ENCODE data around the gene ESF1.

Gene ESF1

GRCh38 chr20:13800728-13801134 lies 16.0 kb upstream of the ESF1 start:
- Mint-ChIP-seq H3K4me3 (no peak overlapping the region), H3K9me3 (no peaks in the 10 kb centered on the region), H3K27ac (no peak overlapping the region), H3K4me1 (no peaks in the 10 kb centered on the region), H3K36me3 (peaks cover 25% of the 10 kb centered on the region), H3K27me3 (no peaks in the 10 kb centered on the region)
- DNase-seq (ENCODE audit: low spot score in 2 of 2) (no peak), ATAC-seq (ENCODE audit: low read depth) (no peak)

DNA sequence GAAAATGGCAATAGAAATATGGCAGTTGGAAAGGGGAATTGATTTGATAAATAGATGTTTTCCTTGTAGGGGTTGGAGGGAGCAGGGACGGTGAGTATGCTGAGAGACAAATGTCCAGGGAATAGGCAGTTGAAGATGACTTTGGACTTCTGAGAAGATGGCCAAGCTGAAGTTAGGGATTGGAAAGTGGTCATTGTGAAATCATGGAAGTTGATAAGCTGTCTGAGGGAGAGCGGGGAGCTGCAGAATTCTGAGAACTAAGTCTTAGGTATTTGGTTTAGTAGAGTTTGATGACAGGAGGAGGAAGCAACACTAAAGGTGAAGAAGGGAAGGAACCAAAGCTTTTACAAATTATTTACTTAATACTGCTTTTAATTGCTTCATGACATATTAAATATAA lies 15.3 kb upstream of the ESF1 start:
- ATAC-seq (ENCODE audit: low read depth) (no peak), DNase-seq (ENCODE audit: low spot score in 2 of 2) (no peak)
- Mint-ChIP-seq H3K9me3 (no peaks in the 10 kb centered on the region), H3K27me3 (no peaks in the 10 kb centered on the region), H3K4me1 (no peaks in the 10 kb centered on the region), H3K27ac (no peak overlapping the region), H3K4me3 (no peak overlapping the region), H3K36me3 (peaks cover 25% of the 10 kb centered on the region)

GRCh38 chr20:13799040-13799439 lies 14.3 kb upstream of the ESF1 start:
- H3K27me3 Mint-ChIP-seq, result no peaks in the 10 kb centered on the region
- ATAC-seq (ENCODE audit: low read depth), result no peak
- DNase-seq (ENCODE audit: low spot score in 2 of 2), result no peak
- H3K4me3 Mint-ChIP-seq, result no peak overlapping the region
- H3K4me1 Mint-ChIP-seq, result no peaks in the 10 kb centered on the region
- H3K27ac Mint-ChIP-seq, result no peak overlapping the region
- H3K36me3 Mint-ChIP-seq, result peaks cover 23% of the 10 kb centered on the region
- no peaks in the 10 kb centered on the region for H3K9me3 Mint-ChIP-seq

GRCh38 chr20:13794667-13795066 lies 9.9 kb upstream of the ESF1 start:
- DNase-seq (ENCODE audit: low spot score in 2 of 2) (no peak), ATAC-seq (ENCODE audit: low read depth) (no peak)
- Mint-ChIP-seq H3K4me1 (peaks cover 11% of the 10 kb centered on the region), H3K27me3 (no peaks in the 10 kb centered on the region), H3K9me3 (no peaks in the 10 kb centered on the region), H3K27ac (no peak overlapping the region), H3K36me3 (peaks cover 32% of the 10 kb centered on the region), H3K4me3 (no peak overlapping the region)

DNA sequence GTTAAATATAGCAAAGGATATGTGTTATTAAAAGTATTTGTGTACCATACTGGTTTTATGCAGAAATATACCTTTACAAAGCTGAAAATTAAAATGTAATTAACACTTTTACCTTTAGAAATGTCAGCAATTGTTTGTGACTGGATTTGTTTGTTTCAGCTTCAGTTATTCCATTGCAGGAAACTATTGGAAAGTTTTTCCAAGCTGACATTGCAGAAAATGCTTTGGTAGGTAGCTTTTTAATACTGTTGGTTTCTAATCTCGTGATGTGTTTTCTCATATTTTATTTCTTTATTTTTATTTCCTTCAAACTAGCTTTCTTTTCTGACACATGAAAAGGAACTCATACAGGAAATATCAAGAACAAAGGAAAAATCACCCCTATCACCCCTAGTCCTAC lies 8.3 kb upstream of the ESF1 start:
- ATAC-seq (ENCODE audit: low read depth), result no peak
- no peaks in the 10 kb centered on the region for H3K9me3 Mint-ChIP-seq
- no peak overlapping the region for H3K27ac Mint-ChIP-seq
- peaks cover 31% of the 10 kb centered on the region for H3K36me3 Mint-ChIP-seq
- H3K4me1 Mint-ChIP-seq, result peaks cover 12% of the 10 kb centered on the region
- no peak overlapping the region for H3K4me3 Mint-ChIP-seq
- no peaks in the 10 kb centered on the region for H3K27me3 Mint-ChIP-seq
- no peak for DNase-seq (ENCODE audit: low spot score in 2 of 2)

DNA sequence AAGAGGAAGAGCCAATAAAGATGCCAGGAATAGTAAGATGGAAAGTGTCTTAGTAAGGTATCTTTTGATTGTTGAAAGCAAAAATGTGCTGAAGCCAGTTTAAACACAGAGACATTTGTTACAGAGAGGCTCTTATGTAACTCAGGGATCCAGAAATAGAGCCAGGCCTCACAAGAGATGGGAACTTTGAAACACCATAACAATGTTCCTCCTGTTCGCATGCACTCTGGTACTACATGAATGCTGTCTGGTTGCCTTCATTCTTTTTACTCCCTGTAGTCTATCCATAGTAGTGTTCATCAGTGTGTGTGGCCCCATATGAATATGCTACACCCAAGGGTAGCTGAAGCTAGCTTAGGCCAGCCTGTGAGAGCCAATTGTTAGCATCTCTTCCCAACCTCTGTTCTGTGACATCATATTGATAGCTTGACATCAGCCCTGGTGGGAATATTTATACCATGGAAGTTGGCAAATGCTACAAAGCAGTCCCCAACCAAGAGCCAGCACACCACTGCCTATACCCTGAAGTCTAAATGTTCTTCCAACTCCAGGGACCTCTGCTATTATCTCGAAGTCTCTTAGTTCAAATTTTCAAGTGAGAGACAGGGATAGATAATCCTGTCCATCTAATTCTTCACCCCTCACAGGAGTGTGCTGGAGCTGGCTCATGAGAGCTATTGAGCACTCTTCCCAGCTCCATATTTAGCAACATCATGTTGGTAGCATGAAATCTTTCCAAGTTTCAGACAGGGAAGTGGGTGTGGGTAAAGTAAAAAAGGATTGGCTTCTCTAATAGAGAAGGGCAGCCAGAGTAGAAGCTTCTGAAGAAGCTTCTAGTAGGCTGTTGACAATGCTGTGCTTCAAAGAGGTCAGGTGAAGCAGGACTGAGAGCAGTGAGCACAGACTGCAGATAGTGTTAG lies 7.1 kb upstream of the ESF1 start:
- Mint-ChIP-seq H3K27me3 (no peaks in the 10 kb centered on the region), H3K36me3 (peaks cover 27% of the 10 kb centered on the region), H3K9me3 (no peaks in the 10 kb centered on the region), H3K27ac (no peak overlapping the region), H3K4me1 (peaks cover 16% of the 10 kb centered on the region), H3K4me3 (no peak overlapping the region)
- ATAC-seq (ENCODE audit: low read depth), result no peak
- no peak for DNase-seq (ENCODE audit: low spot score in 2 of 2)

- Mint-ChIP-seq H3K4me1 (peaks cover 27% of the 10 kb centered on the region), H3K27ac (no peak overlapping the region), H3K27me3 (no peaks in the 10 kb centered on the region), H3K4me3 (no peak overlapping the region), H3K36me3 (peaks cover 27% of the 10 kb centered on the region), H3K9me3 (no peaks in the 10 kb centered on the region)
- DNase-seq (ENCODE audit: low spot score in 2 of 2) (no peak), ATAC-seq (ENCODE audit: low read depth) (no peak)
These were observed 6.0 kb upstream of the ESF1 start for GRCh38 chr20:13790708-13791107.

DNA sequence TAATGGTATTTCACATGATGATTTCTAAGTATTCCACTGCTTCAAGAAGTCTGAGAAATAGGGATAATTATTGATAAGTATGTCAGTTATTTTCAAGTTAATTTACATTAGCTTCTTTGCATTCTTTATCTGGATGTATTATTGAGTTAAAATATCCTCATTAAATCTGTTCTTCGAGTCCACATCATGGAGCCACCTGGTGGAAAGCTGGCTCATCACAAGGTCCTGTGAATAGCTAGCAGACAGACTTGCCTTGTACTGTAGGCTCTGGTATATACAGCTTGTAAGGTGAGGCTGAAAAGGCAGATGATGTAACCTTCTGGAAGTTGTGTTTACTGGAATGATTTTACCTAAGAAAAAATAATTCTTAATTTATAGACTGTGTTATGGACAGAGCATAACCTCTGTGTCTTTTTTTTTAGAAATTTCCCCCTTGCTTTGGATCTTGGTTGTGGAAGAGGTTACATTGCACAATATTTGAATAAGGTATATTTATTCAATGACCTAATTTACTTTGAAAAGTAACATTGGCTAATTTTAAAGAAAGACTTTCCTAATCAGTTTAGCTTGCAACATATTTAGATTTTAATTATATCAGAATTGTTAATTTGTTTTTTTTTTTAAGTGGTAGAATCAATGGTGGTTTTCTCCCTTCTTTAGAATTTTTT lies 3.6 kb upstream of the ESF1 start:
- Mint-ChIP-seq H3K4me1 (peaks cover 32% of the 10 kb centered on the region), H3K9me3 (no peaks in the 10 kb centered on the region), H3K36me3 (peaks cover 24% of the 10 kb centered on the region), H3K4me3 (no peak overlapping the region), H3K27me3 (no peaks in the 10 kb centered on the region), H3K27ac (no peak overlapping the region)
- DNase-seq (ENCODE audit: low spot score in 2 of 2), result peak in 1 of 2 donors; percentile 12
- ATAC-seq (ENCODE audit: low read depth), result no peak

DNA sequence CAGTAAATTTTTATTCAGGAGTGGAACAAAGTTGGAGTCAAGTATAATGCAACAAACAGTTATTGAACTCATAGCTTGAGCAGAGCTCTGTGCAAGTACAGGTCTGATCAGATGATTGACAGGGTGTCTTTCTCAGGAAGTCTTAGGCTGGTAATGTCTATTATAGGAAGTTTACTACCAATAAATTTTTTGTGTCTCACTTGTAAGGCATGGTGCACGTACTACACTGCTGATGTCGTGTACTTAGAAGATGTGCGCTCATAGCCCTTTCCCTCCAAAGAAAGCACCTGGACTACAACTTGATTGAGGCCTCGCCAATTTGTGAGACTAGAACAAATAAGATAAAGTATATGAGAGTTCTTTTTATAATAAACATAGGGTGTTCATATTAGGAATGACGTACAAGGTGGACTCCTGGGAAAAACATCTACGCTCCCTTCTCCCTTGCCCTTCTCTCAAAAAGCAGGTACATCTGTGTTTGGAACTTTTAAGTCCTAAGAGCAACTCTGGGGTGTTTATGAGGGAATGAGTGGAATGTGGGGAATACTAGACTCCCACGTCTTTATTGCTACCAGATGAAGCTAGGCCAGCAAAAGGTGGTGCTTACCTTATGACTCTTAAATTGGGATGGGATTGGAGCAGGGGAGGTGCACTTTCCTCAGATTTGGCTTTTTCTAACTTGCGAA lies 1.6 kb upstream of the ESF1 start:
- H3K4me1 Mint-ChIP-seq, result peaks cover 28% of the 10 kb centered on the region
- peak overlapping the region; percentile 81 for H3K27ac Mint-ChIP-seq
- H3K27me3 Mint-ChIP-seq, result no peaks in the 10 kb centered on the region
- ATAC-seq (ENCODE audit: low read depth) (no peak), DNase-seq (ENCODE audit: low spot score in 2 of 2) (no peak)
- H3K9me3 Mint-ChIP-seq, result no peaks in the 10 kb centered on the region
- H3K4me3 Mint-ChIP-seq, result peak overlapping the region; percentile 96
- H3K36me3 Mint-ChIP-seq, result peaks cover 21% of the 10 kb centered on the region

GRCh38 chr20:13784271-13784892 lies 337 bp downstream of the ESF1 start:
- ATAC-seq (ENCODE audit: low read depth), result peak; percentile 4
- Mint-ChIP-seq H3K27ac (peak overlapping the region; percentile 81), H3K36me3 (peaks cover 15% of the 10 kb centered on the region), H3K4me3 (peak overlapping the region; percentile 96), H3K9me3 (no peaks in the 10 kb centered on the region), H3K4me1 (peaks cover 31% of the 10 kb centered on the region), H3K27me3 (no peaks in the 10 kb centered on the region)
- DNase-seq (ENCODE audit: low spot score in 2 of 2), result no peak

GRCh38 chr20:13783528-13783927 lies 1.2 kb downstream of the ESF1 start:
- no peak overlapping the region for H3K27ac Mint-ChIP-seq
- no peak for DNase-seq (ENCODE audit: low spot score in 2 of 2)
- peaks cover 37% of the 10 kb centered on the region for H3K4me1 Mint-ChIP-seq

GRCh38 chr20:13778827-13779226 lies 5.9 kb downstream of the ESF1 start:
- H3K36me3 Mint-ChIP-seq, result peaks cover 23% of the 10 kb centered on the region
- peak overlapping the region; percentile 28 for H3K4me3 Mint-ChIP-seq
- peak overlapping the region; percentile 76 for H3K27ac Mint-ChIP-seq
- DNase-seq (ENCODE audit: low spot score in 2 of 2) (no peak), ATAC-seq (ENCODE audit: low read depth) (peak; percentile 45)
- H3K27me3 Mint-ChIP-seq, result no peaks in the 10 kb centered on the region
- H3K4me1 Mint-ChIP-seq, result peaks cover 30% of the 10 kb centered on the region
- no peaks in the 10 kb centered on the region for H3K9me3 Mint-ChIP-seq

More at GRCh38 chr20:13783528-13783927, 1.2 kb downstream of the ESF1 start:
- Mint-ChIP-seq H3K27me3 (no peaks in the 10 kb centered on the region), H3K36me3 (peaks cover 15% of the 10 kb centered on the region), H3K4me3 (peak overlapping the region; percentile 14), H3K9me3 (no peaks in the 10 kb centered on the region)
- no peak for ATAC-seq (ENCODE audit: low read depth)

GRCh38 chr20:13777171-13777601 lies 7.5 kb downstream of the ESF1 start:
- Mint-ChIP-seq H3K36me3 (peaks cover 24% of the 10 kb centered on the region), H3K4me3 (no peak overlapping the region), H3K27ac (peak overlapping the region; percentile 75), H3K4me1 (peaks cover 30% of the 10 kb centered on the region), H3K27me3 (no peaks in the 10 kb centered on the region), H3K9me3 (no peaks in the 10 kb centered on the region)
- ATAC-seq (ENCODE audit: low read depth) (peak; percentile 58), DNase-seq (ENCODE audit: low spot score in 2 of 2) (no peak)

DNA sequence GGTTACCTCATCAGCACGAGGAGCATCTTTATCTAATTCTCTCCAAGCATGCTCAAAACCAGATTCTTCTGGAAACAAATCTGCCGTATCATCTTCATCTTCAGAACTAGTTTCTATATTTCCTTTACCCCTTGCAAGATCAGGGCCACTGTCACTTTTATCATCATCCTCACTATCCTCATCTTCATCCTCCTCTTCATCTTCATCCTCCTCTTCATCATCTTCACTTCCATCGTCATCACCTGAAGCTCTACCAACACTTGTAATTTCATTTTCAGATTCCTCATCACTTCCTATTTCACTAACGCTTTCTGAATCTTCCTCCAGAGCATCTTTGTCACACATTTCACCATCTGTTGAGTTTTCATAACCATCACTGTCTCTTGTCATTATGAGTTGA lies 8.9 kb downstream of the ESF1 start:
- DNase-seq (ENCODE audit: low spot score in 2 of 2) (no peak), ATAC-seq (ENCODE audit: low read depth) (no peak)
- peaks cover 29% of the 10 kb centered on the region for H3K4me1 Mint-ChIP-seq
- no peak overlapping the region for H3K4me3 Mint-ChIP-seq
- H3K36me3 Mint-ChIP-seq, result peaks cover 26% of the 10 kb centered on the region
- peak overlapping the region; percentile 5 for H3K27ac Mint-ChIP-seq
- H3K9me3 Mint-ChIP-seq, result no peaks in the 10 kb centered on the region
- H3K27me3 Mint-ChIP-seq, result no peaks in the 10 kb centered on the region
